HEK293 (cell line): ENCODE data around the gene TOR2A.

ENCODE experiments used
- BCL11A ChIP-seq: fragments of 450-650 bp; formaldehyde crosslinking; IDR thresholded peaks from 2 replicates; pipeline ENCODE4 v1.5.1; 2016; ENCODE audit warnings: low read depth, missing biosample characterization, missing genetic modification characterization
- REST ChIP-seq: fragments of 450-650 bp; formaldehyde crosslinking; IDR thresholded peaks from 2 replicates; pipeline ENCODE4 v1.5.1; 2016; ENCODE audit warnings: missing biosample characterization, missing genetic modification characterization
- SALL2 ChIP-seq: fragments of 450-650 bp; formaldehyde crosslinking; IDR thresholded peaks from 2 replicates; pipeline ENCODE4 v1.5.0; 2017; ENCODE audit warnings: missing biosample characterization, mild to moderate bottlenecking, missing genetic modification characterization, borderline replicate concordance
- ZBTB11 ChIP-seq: fragments of 450-650 bp; formaldehyde crosslinking; conservative IDR thresholded peaks from 2 replicates; pipeline ENCODE4 v1.5.1; 2016; ENCODE audit warnings: low read depth, missing biosample characterization, missing genetic modification characterization
- ZBTB7A ChIP-seq: fragments of 450-650 bp; formaldehyde crosslinking; IDR thresholded peaks from 2 replicates; pipeline ENCODE4 v1.5.1; 2016; ENCODE audit warnings: low read depth, missing biosample characterization, missing genetic modification characterization
- ZNF112 ChIP-seq: fragments of 450-650 bp; formaldehyde crosslinking; IDR thresholded peaks from 2 replicates; pipeline ENCODE4 v1.5.0; 2017; ENCODE audit warnings: missing biosample characterization, missing genetic modification characterization
- ZNF133 ChIP-seq: fragments of 450-650 bp; formaldehyde crosslinking; IDR thresholded peaks from 2 replicates; pipeline ENCODE4 v1.5.1; 2016; ENCODE audit warnings: missing biosample characterization, missing genetic modification characterization
- ZNF221 ChIP-seq: fragments of 450-650 bp; formaldehyde crosslinking; IDR thresholded peaks from 2 replicates; pipeline ENCODE4 v1.5.1; 2017; ENCODE audit warnings: missing biosample characterization, missing genetic modification characterization, borderline replicate concordance
- ZNF48 ChIP-seq: fragments of 450-650 bp; formaldehyde crosslinking; IDR thresholded peaks from 2 replicates; pipeline ENCODE4 v1.5.1; 2016; ENCODE audit warnings: missing biosample characterization, missing genetic modification characterization
- ZNF521 ChIP-seq: fragments of 450-650 bp; formaldehyde crosslinking; IDR thresholded peaks from 2 replicates; pipeline ENCODE4 v1.5.1; 2017; ENCODE audit warnings: missing biosample characterization, mild to moderate bottlenecking, missing genetic modification characterization
- TF ChIP-seq, protein P1 (sequence below): fragments of 450-650 bp; formaldehyde crosslinking; IDR thresholded peaks from 2 replicates; pipeline ENCODE4 v1.5.1; 2017; ENCODE audit warnings: missing biosample characterization, missing genetic modification characterization
- TF ChIP-seq, protein P2 (sequence below): fragments of 450-650 bp; formaldehyde crosslinking; IDR thresholded peaks from 2 replicates; pipeline ENCODE4 v1.5.1; 2016; ENCODE audit warnings: missing biosample characterization, missing genetic modification characterization
- TF ChIP-seq, protein P3 (sequence below): fragments of 450-650 bp; formaldehyde crosslinking; IDR thresholded peaks from 2 replicates; pipeline ENCODE4 v1.5.1; 2016; ENCODE audit warnings: missing biosample characterization, missing genetic modification characterization, low read depth
- TF ChIP-seq, protein P4 (sequence below): fragments of 450-650 bp; formaldehyde crosslinking; IDR thresholded peaks from 2 replicates; pipeline ENCODE4 v1.5.1; 2016; ENCODE audit warnings: missing biosample characterization, missing genetic modification characterization

DNA sequence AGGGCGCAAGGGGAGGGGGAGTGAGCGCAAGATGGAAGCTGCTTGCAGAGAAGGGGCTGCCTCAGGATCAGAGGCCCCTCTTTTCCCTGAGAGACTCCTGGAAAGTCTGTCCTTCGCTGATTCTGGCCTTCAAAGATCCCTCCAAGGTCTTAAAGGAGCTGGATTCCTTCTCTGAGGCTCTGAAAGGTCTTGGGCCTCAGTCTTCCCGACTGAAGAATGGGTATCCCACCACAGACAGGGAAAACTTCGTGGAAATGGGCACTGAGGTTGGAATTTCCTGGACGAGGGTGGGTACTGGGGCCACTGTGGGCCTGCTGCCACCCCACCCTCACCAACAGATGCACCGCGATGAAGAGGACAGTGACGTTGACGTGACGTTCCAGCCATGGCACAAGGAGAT is 22.7 kb downstream of the TOR2A start:
- TF ChIP-seq, protein P1, sequence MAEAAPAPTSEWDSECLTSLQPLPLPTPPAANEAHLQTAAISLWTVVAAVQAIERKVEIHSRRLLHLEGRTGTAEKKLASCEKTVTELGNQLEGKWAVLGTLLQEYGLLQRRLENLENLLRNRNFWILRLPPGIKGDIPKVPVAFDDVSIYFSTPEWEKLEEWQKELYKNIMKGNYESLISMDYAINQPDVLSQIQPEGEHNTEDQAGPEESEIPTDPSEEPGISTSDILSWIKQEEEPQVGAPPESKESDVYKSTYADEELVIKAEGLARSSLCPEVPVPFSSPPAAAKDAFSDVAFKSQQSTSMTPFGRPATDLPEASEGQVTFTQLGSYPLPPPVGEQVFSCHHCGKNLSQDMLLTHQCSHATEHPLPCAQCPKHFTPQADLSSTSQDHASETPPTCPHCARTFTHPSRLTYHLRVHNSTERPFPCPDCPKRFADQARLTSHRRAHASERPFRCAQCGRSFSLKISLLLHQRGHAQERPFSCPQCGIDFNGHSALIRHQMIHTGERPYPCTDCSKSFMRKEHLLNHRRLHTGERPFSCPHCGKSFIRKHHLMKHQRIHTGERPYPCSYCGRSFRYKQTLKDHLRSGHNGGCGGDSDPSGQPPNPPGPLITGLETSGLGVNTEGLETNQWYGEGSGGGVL, result no peak
- TF ChIP-seq ZNF133 (tag by site-specific recombination) (no peak), BCL11A (tag by site-specific recombination) (no peak), ZNF521 (tag by site-specific recombination) (no peak), ZNF221 (no peak), ZNF112 (tag by site-specific recombination) (no peak), ZBTB7A (tag by site-specific recombination) (no peak), ZBTB11 (tag by site-specific recombination) (no peak), REST (tag by site-specific recombination) (no peak), ZNF48 (tag by site-specific recombination) (no peak), SALL2 (tag by site-specific recombination) (no peak)
- TF ChIP-seq, protein P2, sequence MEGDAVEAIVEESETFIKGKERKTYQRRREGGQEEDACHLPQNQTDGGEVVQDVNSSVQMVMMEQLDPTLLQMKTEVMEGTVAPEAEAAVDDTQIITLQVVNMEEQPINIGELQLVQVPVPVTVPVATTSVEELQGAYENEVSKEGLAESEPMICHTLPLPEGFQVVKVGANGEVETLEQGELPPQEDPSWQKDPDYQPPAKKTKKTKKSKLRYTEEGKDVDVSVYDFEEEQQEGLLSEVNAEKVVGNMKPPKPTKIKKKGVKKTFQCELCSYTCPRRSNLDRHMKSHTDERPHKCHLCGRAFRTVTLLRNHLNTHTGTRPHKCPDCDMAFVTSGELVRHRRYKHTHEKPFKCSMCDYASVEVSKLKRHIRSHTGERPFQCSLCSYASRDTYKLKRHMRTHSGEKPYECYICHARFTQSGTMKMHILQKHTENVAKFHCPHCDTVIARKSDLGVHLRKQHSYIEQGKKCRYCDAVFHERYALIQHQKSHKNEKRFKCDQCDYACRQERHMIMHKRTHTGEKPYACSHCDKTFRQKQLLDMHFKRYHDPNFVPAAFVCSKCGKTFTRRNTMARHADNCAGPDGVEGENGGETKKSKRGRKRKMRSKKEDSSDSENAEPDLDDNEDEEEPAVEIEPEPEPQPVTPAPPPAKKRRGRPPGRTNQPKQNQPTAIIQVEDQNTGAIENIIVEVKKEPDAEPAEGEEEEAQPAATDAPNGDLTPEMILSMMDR (tag by site-specific recombination), result no peak
- TF ChIP-seq, protein P3, sequence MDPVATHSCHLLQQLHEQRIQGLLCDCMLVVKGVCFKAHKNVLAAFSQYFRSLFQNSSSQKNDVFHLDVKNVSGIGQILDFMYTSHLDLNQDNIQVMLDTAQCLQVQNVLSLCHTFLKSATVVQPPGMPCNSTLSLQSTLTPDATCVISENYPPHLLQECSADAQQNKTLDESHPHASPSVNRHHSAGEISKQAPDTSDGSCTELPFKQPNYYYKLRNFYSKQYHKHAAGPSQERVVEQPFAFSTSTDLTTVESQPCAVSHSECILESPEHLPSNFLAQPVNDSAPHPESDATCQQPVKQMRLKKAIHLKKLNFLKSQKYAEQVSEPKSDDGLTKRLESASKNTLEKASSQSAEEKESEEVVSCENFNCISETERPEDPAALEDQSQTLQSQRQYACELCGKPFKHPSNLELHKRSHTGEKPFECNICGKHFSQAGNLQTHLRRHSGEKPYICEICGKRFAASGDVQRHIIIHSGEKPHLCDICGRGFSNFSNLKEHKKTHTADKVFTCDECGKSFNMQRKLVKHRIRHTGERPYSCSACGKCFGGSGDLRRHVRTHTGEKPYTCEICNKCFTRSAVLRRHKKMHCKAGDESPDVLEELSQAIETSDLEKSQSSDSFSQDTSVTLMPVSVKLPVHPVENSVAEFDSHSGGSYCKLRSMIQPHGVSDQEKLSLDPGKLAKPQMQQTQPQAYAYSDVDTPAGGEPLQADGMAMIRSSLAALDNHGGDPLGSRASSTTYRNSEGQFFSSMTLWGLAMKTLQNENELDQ (tag by site-specific recombination), result no peak
- TF ChIP-seq, protein P4, sequence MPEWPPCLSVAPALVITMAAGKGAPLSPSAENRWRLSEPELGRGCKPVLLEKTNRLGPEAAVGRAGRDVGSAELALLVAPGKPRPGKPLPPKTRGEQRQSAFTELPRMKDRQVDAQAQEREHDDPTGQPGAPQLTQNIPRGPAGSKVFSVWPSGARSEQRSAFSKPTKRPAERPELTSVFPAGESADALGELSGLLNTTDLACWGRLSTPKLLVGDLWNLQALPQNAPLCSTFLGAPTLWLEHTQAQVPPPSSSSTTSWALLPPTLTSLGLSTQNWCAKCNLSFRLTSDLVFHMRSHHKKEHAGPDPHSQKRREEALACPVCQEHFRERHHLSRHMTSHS (tag by site-specific recombination), result no peak
